IMR-90 (cell line): Measurements from ENCODE around the gene CDH1. TPM values are rescaled to one million over a fixed set of nuclear protein-coding genes. Genes with fewer than 3 reads are reported as not detected.

Experiments used
- ATAC-seq: fragments of 200-7000 bp; cut with Tn5 transposase; 2 replicates; pipeline ENCODE4 v1.9.1; 2020; ENCODE audit warnings: low read depth, mild to moderate bottlenecking, moderate library complexity
- BruUV-seq: library from RNA; stranded (reverse); fragments of 400-500 nt; replicated peaks from 2 replicates; lab custom pipeline; 2021; lab: Mats Ljungman, UMichigan
- CTCF ChIA-PET: fragments of 300-600 bp; formaldehyde crosslinking; extraction: SDS; loops from one replicate; lab custom pipeline; 2021; ENCODE audit warnings: antibody characterized with exemption; lab: Yijun Ruan, JAX
- POLR2A ChIA-PET: fragments of 300-600 bp; sonication (Branson Sonifier 250); formaldehyde crosslinking; loops from one replicate; lab custom pipeline; 2022; ENCODE audit warnings: antibody characterized with exemption; ENCODE audit not compliant: unreplicated experiment; lab: Charles Lee
- DNase-seq: peaks from one replicate; pipeline ENCODE4 v3.0.0; 2013
- H2AFZ ChIP-seq: replicated peaks from 2 replicates; pipeline ENCODE3; 2013; ENCODE audit warnings: low read length, mild to moderate bottlenecking; ENCODE audit not compliant: poor library complexity
- H2AK5ac ChIP-seq: 2 replicates; pipeline ENCODE4 v1.6.1; 2013; ENCODE audit warnings: low read depth, low read length, inconsistent platforms
- H2AK9ac ChIP-seq: replicated peaks from 2 replicates; pipeline ENCODE3; 2013; ENCODE audit warnings: mild to moderate bottlenecking, low read depth, low read length, moderate library complexity; ENCODE audit not compliant: poor library complexity
- H2BK120ac ChIP-seq: 2 replicates; pipeline ENCODE4 v1.6.1; 2013; ENCODE audit warnings: low read depth, low read length, inconsistent platforms
- H2BK15ac ChIP-seq: 3 replicates; pipeline ENCODE4 v1.6.1; 2013; ENCODE audit warnings: low read depth, low read length, inconsistent platforms
- H2BK20ac ChIP-seq: 2 replicates; pipeline ENCODE4 v1.6.1; 2013; ENCODE audit warnings: low read depth, mild to moderate bottlenecking, inconsistent platforms, low read length, moderate library complexity
- H2BK5ac ChIP-seq: 2 replicates; pipeline ENCODE4 v1.6.1; 2013; ENCODE audit warnings: mild to moderate bottlenecking, low read depth, low read length, inconsistent platforms; ENCODE audit not compliant: poor library complexity, severe bottlenecking
- H3K14ac ChIP-seq: replicated peaks from 2 replicates; pipeline ENCODE4 v1.6.1; 2013; ENCODE audit warnings: low read depth, low read length, inconsistent platforms
- H3K18ac ChIP-seq: 2 replicates; pipeline ENCODE4 v1.6.1; 2013; ENCODE audit warnings: low read depth, low read length, control low read depth
- H3K23ac ChIP-seq: 2 replicates; pipeline ENCODE4 v1.6.1; 2013; ENCODE audit warnings: low read depth, low read length, inconsistent platforms
- H3K27ac ChIP-seq: 2 replicates; pipeline ENCODE4 v1.5.1; 2013; ENCODE audit warnings: mild to moderate bottlenecking, control low read depth, low read length; ENCODE audit not compliant: insufficient read depth
- H3K27me3 ChIP-seq: 2 replicates; pipeline ENCODE4 v1.6.1; 2013; ENCODE audit warnings: low read length; ENCODE audit not compliant: control insufficient read depth, insufficient read depth
- H3K36me3 ChIP-seq: 2 replicates; pipeline ENCODE4 v1.6.1; 2013; ENCODE audit warnings: low read length, mixed read lengths; ENCODE audit not compliant: control insufficient read depth, insufficient read depth
- H3K4ac ChIP-seq: 2 replicates; pipeline ENCODE4 v1.6.1; 2013; ENCODE audit warnings: low read depth, low read length, inconsistent platforms
- H3K4me1 ChIP-seq: 2 replicates; pipeline ENCODE4 v1.6.1; 2013; ENCODE audit warnings: low read length, mixed read lengths; ENCODE audit not compliant: control insufficient read depth, insufficient read depth
- H3K4me2 ChIP-seq: 2 replicates; pipeline ENCODE4 v1.6.1; 2013; ENCODE audit warnings: low read depth, mild to moderate bottlenecking, control low read depth, low read length, moderate library complexity
- H3K4me3 ChIP-seq: 2 replicates; pipeline ENCODE4 v1.5.1; 2013; ENCODE audit warnings: low read depth, mild to moderate bottlenecking, control low read depth, low read length, moderate library complexity; ENCODE audit not compliant: insufficient read depth
- H3K56ac ChIP-seq: 2 replicates; pipeline ENCODE4 v1.6.1; 2013; ENCODE audit warnings: low read length, inconsistent platforms; ENCODE audit not compliant: insufficient read depth; ENCODE audit errors: extremely low read depth
- H3K79me1 ChIP-seq, 2 experiments: 2 replicates each; pipeline ENCODE4 v1.6.1; 2013; ENCODE audit warnings: low read length in 2 of 2, inconsistent platforms in 1 of 2, low read depth in 1 of 2
- H3K9ac ChIP-seq: 2 replicates; pipeline ENCODE4 v1.6.1; 2013; ENCODE audit warnings: low read depth, low read length, control low read depth
- H3K9me1 ChIP-seq: 2 replicates; pipeline ENCODE4 v1.6.1; 2013; ENCODE audit warnings: low read length, inconsistent platforms; ENCODE audit not compliant: insufficient read depth
- H3K9me3 ChIP-seq: 2 replicates; pipeline ENCODE4 v1.6.1; 2013; ENCODE audit warnings: low read length; ENCODE audit not compliant: control insufficient read depth, insufficient read depth
- H4K20me1 ChIP-seq: 2 replicates; pipeline ENCODE4 v1.6.1; 2013; ENCODE audit warnings: low read length, inconsistent platforms; ENCODE audit not compliant: insufficient read depth
- H4K5ac ChIP-seq: 2 replicates; pipeline ENCODE4 v1.6.1; 2013; ENCODE audit warnings: mild to moderate bottlenecking, low read depth, low read length, control low read depth
- H4K8ac ChIP-seq, 2 experiments: 2 replicates each; pipeline ENCODE4 v1.6.1; 2013; ENCODE audit warnings: low read depth in 2 of 2, low read length in 2 of 2, control low read depth in 1 of 2, inconsistent platforms in 1 of 2
- H4K91ac ChIP-seq: 2 replicates; pipeline ENCODE4 v1.6.1; 2013; ENCODE audit warnings: low read depth, low read length, inconsistent platforms; ENCODE audit not compliant: insufficient read depth
- CEBPB ChIP-seq: IDR thresholded peaks from 2 replicates; pipeline ENCODE4 v1.6.1; 2012; ENCODE audit warnings: low read depth, low read length, improper control_type of control experiment
- CTCF ChIP-seq: conservative IDR thresholded peaks from 2 replicates; pipeline ENCODE4 v1.5.1; 2012; ENCODE audit warnings: mild to moderate bottlenecking, low read depth, low read length, improper control_type of control experiment
- ELK1 ChIP-seq: fragments of 150-350 bp; IDR thresholded peaks from 2 replicates; pipeline ENCODE4 v1.6.1; 2016; ENCODE audit warnings: low read depth, mild to moderate bottlenecking, low read length, moderate library complexity, borderline replicate concordance
- FOS ChIP-seq: fragments of 150-350 bp; IDR thresholded peaks from 2 replicates; pipeline ENCODE4 v1.6.1; 2016; ENCODE audit warnings: low read depth, low read length
- MXI1 ChIP-seq: IDR thresholded peaks from 2 replicates; pipeline ENCODE4 v1.6.1; 2012; ENCODE audit warnings: low read depth, mild to moderate bottlenecking, low read length, moderate library complexity, borderline replicate concordance
- NFE2L2 ChIP-seq: fragments of 150-350 bp; IDR thresholded peaks from 2 replicates; pipeline ENCODE4 v1.6.1; 2016; ENCODE audit warnings: low read depth, mild to moderate bottlenecking, low read length
- POLR2A ChIP-seq: IDR thresholded peaks from 2 replicates; pipeline ENCODE4 v1.6.1; 2012; ENCODE audit warnings: mild to moderate bottlenecking, low read depth, low read length
- RAD21 ChIP-seq: IDR thresholded peaks from 2 replicates; pipeline ENCODE4 v1.6.1; 2012; ENCODE audit warnings: low read length, improper control_type of control experiment
- RCOR1 ChIP-seq: IDR thresholded peaks from 2 replicates; pipeline ENCODE4 v1.6.1; 2012; ENCODE audit warnings: mild to moderate bottlenecking, low read length, improper control_type of control experiment; ENCODE audit not compliant: insufficient replicate concordance
- SMC3 ChIP-seq: fragments of 150-350 bp; IDR thresholded peaks from 2 replicates; pipeline ENCODE4 v1.6.1; 2016; ENCODE audit warnings: low read depth, mild to moderate bottlenecking, antibody characterized with exemption, low read length, moderate library complexity
- USF2 ChIP-seq: fragments of 150-350 bp; IDR thresholded peaks from 2 replicates; pipeline ENCODE4 v1.6.1; 2017; ENCODE audit warnings: mild to moderate bottlenecking, antibody characterized with exemption, low read length, low read depth
- WGBS, 2 experiments: methylation state at CpG; one replicate each; pipeline versions ENCODE4 v1.1.5 to v1.1.7; 2013; ENCODE audit warnings: missing lambda C conversion rate in 2 of 2; ENCODE audit not compliant: insufficient read length in 1 of 2; ENCODE audit errors: extremely low coverage in 2 of 2; 5-methylcytosine and 5-hydroxymethylcytosine counted together
- dilution Hi-C: fragments of 300-500 bp; cut with HindIII; formaldehyde crosslinking; loops from one replicate; pipeline ENCODE4 v1.14.3; 2018; ENCODE audit warnings: low sequenced_read_pairs; ENCODE audit not compliant: unreplicated experiment
- in situ Hi-C: fragments of 300-500 bp; cut with MboI; formaldehyde crosslinking; loops from 3 replicates; pipeline ENCODE4 v1.14.3; 2019; ENCODE audit warnings: low sequenced_read_pairs, inconsistent platforms, mixed read lengths
- intact Hi-C: fragments of 100-400 bp; cut with micrococcal nuclease; formaldehyde crosslinking; loops from 2 replicates; pipeline ENCODE4 v1.10.0; 2022
- polyA plus RNA-seq, 3 experiments: library from polyadenylated mRNA; depleted of rRNA; stranded (reverse); fragments of >200 nt; gene quantifications; 2 replicates each; pipeline ENCODE4 v1.2.3, GENCODE V29; 2012; ENCODE audit warnings: low replicate concordance in 1 of 3
- total RNA-seq: library from RNA; depleted of rRNA; stranded (reverse); fragments of >200 nt; gene quantifications from 2 replicates; pipeline ENCODE4 v1.2.3, GENCODE V29; 2012

Gene CDH1
- total and polyA plus RNA-seq, 2 of the 4 experiments (the other 2 are of a cell fraction) = under 0.01 TPM; not detected in 1

GRCh38 chr16:68752602-68753001 is 15.5 kb downstream of the CDH1 start:
- no peak overlapping the region for H3K9ac ChIP-seq
- dilution Hi-C loops = no loop called here
- no peak for DNase-seq
- ChIA-PET CTCF (no interaction called here), POLR2A (no interaction called here)
- no peak overlapping the region for H2BK5ac ChIP-seq
- peaks cover 19% of the 10 kb centered on the region for H3K27me3 ChIP-seq
- BruUV-seq = no TSS peak
- H3K79me1 ChIP-seq = no peaks in the 10 kb centered on the region
- in situ Hi-C loops = no loop called here
- H3K36me3 ChIP-seq = no peaks in the 10 kb centered on the region
- intact Hi-C loops = no loop called here
- no peak overlapping the region for H3K14ac ChIP-seq
- no peak for ATAC-seq
- no peak overlapping the region for H4K8ac ChIP-seq
- no peak overlapping the region for H3K56ac ChIP-seq
- H3K9me3 ChIP-seq = no peaks in the 10 kb centered on the region
- H2BK15ac ChIP-seq = no peak overlapping the region
- H3K27ac ChIP-seq = no peak overlapping the region
- WGBS, 2 experiments = 40% methylated on average over 1 of the region's 3 CpGs; no CpG with 5 or more reads in 1 of the 2 experiments
- H3K4me3 ChIP-seq = no peak overlapping the region
- H2AK5ac ChIP-seq = no peak overlapping the region
- H3K4me1 ChIP-seq = no peaks in the 10 kb centered on the region
- H4K20me1 ChIP-seq = no peaks in the 10 kb centered on the region
- no peak overlapping the region for H4K91ac ChIP-seq
- H3K4ac ChIP-seq = no peak overlapping the region
- no peak overlapping the region for H2BK20ac ChIP-seq
- H2AFZ ChIP-seq = no peak overlapping the region
- H4K5ac ChIP-seq = no peak overlapping the region
- no peak overlapping the region for H3K23ac ChIP-seq
- H2BK120ac ChIP-seq = no peak overlapping the region
- no peak overlapping the region for H2AK9ac ChIP-seq
- TF ChIP-seq USF2 (no peak), ELK1 (no peak), RAD21 (no peak), RCOR1 (no peak), POLR2A (no peak), MXI1 (no peak), SMC3 (no peak), CEBPB (no peak), NFE2L2 (no peak), FOS (no peak), CTCF (no peak)
- no peaks in the 10 kb centered on the region for H3K9me1 ChIP-seq
- no peak overlapping the region for H3K4me2 ChIP-seq
- H3K18ac ChIP-seq = no peak overlapping the region
